GM23338 (cell line): ENCODE results near the gene PYGB. TPM values are rescaled to one million over a fixed set of nuclear protein-coding genes. Genes with fewer than 3 reads are reported as not detected.

ENCODE experiments used
- ATAC-seq: fragments of 200-7000 bp; cut with Tn5 transposase; 3 replicates; pipeline ENCODE4 v1.9.1; 2020
- DNase-seq: peaks from one replicate; pipeline ENCODE4 v3.0.0-alpha.2; 2015; ENCODE audit warnings: low spot score
- H2AFZ ChIP-seq: fragments of 200-600 bp; sonication (generic); 2 replicates; pipeline ENCODE4 v1.8.0; 2016; ENCODE audit warnings: antibody characterized with exemption, mild to moderate bottlenecking, moderate library complexity
- H3F3A ChIP-seq: fragments of 200-600 bp; sonication (generic); replicated peaks from 2 replicates; pipeline ENCODE4 v1.8.0; 2017; ENCODE audit warnings: antibody characterized with exemption, mixed run types, low read depth
- H3K27ac ChIP-seq: fragments of 200-600 bp; sonication (generic); 2 replicates; pipeline ENCODE4 v1.6.1; 2016; ENCODE audit warnings: low read depth
- H3K27me3 ChIP-seq: fragments of 200-600 bp; sonication (generic); 2 replicates; pipeline ENCODE4 v1.8.0; 2016; ENCODE audit warnings: mild to moderate bottlenecking, mixed run types, moderate library complexity; ENCODE audit not compliant: insufficient read depth
- H3K36me3 ChIP-seq: fragments of 200-600 bp; sonication (generic); 2 replicates; pipeline ENCODE4 v1.8.0; 2016; ENCODE audit warnings: mild to moderate bottlenecking; ENCODE audit not compliant: insufficient read depth
- H3K4me1 ChIP-seq: fragments of 200-600 bp; sonication (generic); 2 replicates; pipeline ENCODE4 v1.8.0; 2016; ENCODE audit warnings: mild to moderate bottlenecking, moderate library complexity; ENCODE audit not compliant: insufficient read depth
- H3K4me2 ChIP-seq: fragments of 200-600 bp; sonication (generic); 2 replicates; pipeline ENCODE4 v1.7.1; 2017; ENCODE audit warnings: mixed run types
- H3K4me3 ChIP-seq: fragments of 200-600 bp; sonication (generic); 2 replicates; pipeline ENCODE4 v1.6.1; 2016; ENCODE audit warnings: mixed run types
- H3K79me2 ChIP-seq: fragments of 200-600 bp; sonication (generic); replicated peaks from 2 replicates; pipeline ENCODE4 v1.8.0; 2017; ENCODE audit warnings: mild to moderate bottlenecking; ENCODE audit not compliant: insufficient read depth
- H3K9me2 ChIP-seq: fragments of 200-600 bp; sonication (generic); 2 replicates; pipeline ENCODE4 v1.8.0; 2017; ENCODE audit not compliant: insufficient read depth
- H4K20me1 ChIP-seq: fragments of 200-600 bp; sonication (generic); replicated peaks from 2 replicates; pipeline ENCODE4 v1.8.0; 2017; ENCODE audit warnings: mild to moderate bottlenecking; ENCODE audit not compliant: insufficient read depth
- H3K27ac Mint-ChIP-seq: 2 replicates; pipeline ENCODE4 v1.8.0; 2020; ENCODE audit warnings: inconsistent platforms, mild to moderate bottlenecking, moderate library complexity, mixed read lengths
- H3K27me3 Mint-ChIP-seq: 3 replicates; pipeline ENCODE4 v1.8.0; 2022; ENCODE audit warnings: low read depth, mild to moderate bottlenecking, moderate library complexity, mixed read lengths, inconsistent platforms; ENCODE audit not compliant: insufficient read depth, poor library complexity
- H3K36me3 Mint-ChIP-seq: 3 replicates; pipeline ENCODE4 v1.8.0; 2021; ENCODE audit warnings: low read depth, mild to moderate bottlenecking, inconsistent platforms, moderate library complexity, mixed read lengths
- H3K4me1 Mint-ChIP-seq: 3 replicates; pipeline ENCODE4 v1.8.0; 2020; ENCODE audit warnings: mild to moderate bottlenecking, inconsistent platforms, mixed read lengths
- H3K4me3 Mint-ChIP-seq: 3 replicates; pipeline ENCODE4 v1.8.0; 2021; ENCODE audit warnings: moderate library complexity, mild to moderate bottlenecking, inconsistent platforms, mixed read lengths
- H3K9me3 Mint-ChIP-seq: 3 replicates; pipeline ENCODE4 v1.8.0; 2020; ENCODE audit warnings: moderate library complexity, mild to moderate bottlenecking, inconsistent platforms, mixed read lengths
- EZH2phosphoT487 ChIP-seq: fragments of 200-600 bp; sonication (generic); IDR thresholded peaks from one replicate; pipeline ENCODE4 v1.8.1; 2018; ENCODE audit warnings: antibody characterized with exemption; ENCODE audit not compliant: unreplicated experiment
- JUNB ChIP-seq: IDR thresholded peaks from one replicate; pipeline ENCODE4 v1.6.1; 2016; ENCODE audit warnings: antibody characterized with exemption; ENCODE audit not compliant: unreplicated experiment
- POLR2AphosphoS5 ChIP-seq: IDR thresholded peaks from 2 replicates; pipeline ENCODE4 v1.6.1; 2016; ENCODE audit warnings: antibody characterized with exemption, low read depth
- ZNF114 ChIP-seq: fragments of 250-450 bp; sonication (Bioruptor Pico); IDR thresholded peaks from 2 replicates; pipeline ENCODE4 v1.5.0; 2020; ENCODE audit warnings: mild to moderate bottlenecking, moderate library complexity
- ZNF331 ChIP-seq: fragments of 250-450 bp; sonication (Bioruptor Pico); IDR thresholded peaks from 2 replicates; pipeline ENCODE4 v1.5.0; 2020; ENCODE audit warnings: low read depth, mild to moderate bottlenecking, moderate library complexity
- polyA plus RNA-seq: library from polyadenylated mRNA; unstranded; fragments of >200 nt; fragmentation: Nextera tagmentation; extraction: Ambion mirVana; gene quantifications from 2 replicates; pipeline ENCODE4 v1.2.1, GENCODE V29; 2016
- total RNA-seq: library from RNA; depleted of rRNA; stranded (reverse); fragments of >200 nt; shearing (Covaris generic); gene quantifications from 2 replicates; pipeline ENCODE4 v1.2.3, GENCODE V29; 2014
- TF ChIP-seq, protein P1 (sequence below), 2 experiments: fragments of 200-600 bp in 1 of 2; sonication (generic) in 1 of 2; conservative IDR thresholded peaks; 2 replicates each; pipeline versions ENCODE4 v1.5.1 to v1.6.1; 2016 to 2017; ENCODE audit warnings: antibody characterized with exemption in 2 of 2, low read depth in 2 of 2, mild to moderate bottlenecking in 2 of 2, moderate library complexity in 1 of 2
- TF ChIP-seq, protein P2 (sequence below): IDR thresholded peaks from one replicate; pipeline ENCODE4 v1.6.1; 2018; ENCODE audit warnings: antibody characterized with exemption; ENCODE audit not compliant: unreplicated experiment
- TF ChIP-seq, protein P3 (sequence below): IDR thresholded peaks from 2 replicates; pipeline ENCODE4 v1.6.1; 2016; ENCODE audit warnings: antibody characterized with exemption
- TF ChIP-seq, protein P4 (sequence below): fragments of 250-450 bp; sonication (Bioruptor Pico); IDR thresholded peaks from 2 replicates; pipeline ENCODE4 v1.5.0; 2020; ENCODE audit warnings: mild to moderate bottlenecking, moderate library complexity

Gene PYGB
- total and polyA plus RNA-seq, 2 experiments from 2014 or later, result 15.6 to 64.0 TPM

DNA sequence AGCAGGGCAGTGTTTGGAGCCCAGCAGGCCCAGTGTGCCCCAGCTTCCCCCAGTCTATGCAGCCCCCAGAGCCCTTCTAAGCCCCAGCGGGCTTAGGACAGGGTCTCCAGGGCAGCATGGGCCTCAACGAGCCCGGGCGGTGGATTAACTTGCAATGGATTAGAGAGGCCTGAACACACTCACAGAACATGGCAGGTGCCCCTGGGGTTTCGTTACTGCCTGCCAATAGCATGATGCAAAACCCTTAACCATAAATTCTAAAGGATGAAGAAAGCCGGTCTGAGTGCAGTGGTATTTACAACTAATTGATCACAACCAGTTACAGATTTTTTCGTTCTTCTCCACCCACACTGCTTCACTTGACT is 33.5 kb upstream of the PYGB start (continued):
- TF ChIP-seq, protein P1, sequence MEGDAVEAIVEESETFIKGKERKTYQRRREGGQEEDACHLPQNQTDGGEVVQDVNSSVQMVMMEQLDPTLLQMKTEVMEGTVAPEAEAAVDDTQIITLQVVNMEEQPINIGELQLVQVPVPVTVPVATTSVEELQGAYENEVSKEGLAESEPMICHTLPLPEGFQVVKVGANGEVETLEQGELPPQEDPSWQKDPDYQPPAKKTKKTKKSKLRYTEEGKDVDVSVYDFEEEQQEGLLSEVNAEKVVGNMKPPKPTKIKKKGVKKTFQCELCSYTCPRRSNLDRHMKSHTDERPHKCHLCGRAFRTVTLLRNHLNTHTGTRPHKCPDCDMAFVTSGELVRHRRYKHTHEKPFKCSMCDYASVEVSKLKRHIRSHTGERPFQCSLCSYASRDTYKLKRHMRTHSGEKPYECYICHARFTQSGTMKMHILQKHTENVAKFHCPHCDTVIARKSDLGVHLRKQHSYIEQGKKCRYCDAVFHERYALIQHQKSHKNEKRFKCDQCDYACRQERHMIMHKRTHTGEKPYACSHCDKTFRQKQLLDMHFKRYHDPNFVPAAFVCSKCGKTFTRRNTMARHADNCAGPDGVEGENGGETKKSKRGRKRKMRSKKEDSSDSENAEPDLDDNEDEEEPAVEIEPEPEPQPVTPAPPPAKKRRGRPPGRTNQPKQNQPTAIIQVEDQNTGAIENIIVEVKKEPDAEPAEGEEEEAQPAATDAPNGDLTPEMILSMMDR (conservative IDR thresholded peaks at IDR 0.05; ENCODE audit: low read depth in 2 of 2), result no peak
- TF ChIP-seq, protein P2, sequence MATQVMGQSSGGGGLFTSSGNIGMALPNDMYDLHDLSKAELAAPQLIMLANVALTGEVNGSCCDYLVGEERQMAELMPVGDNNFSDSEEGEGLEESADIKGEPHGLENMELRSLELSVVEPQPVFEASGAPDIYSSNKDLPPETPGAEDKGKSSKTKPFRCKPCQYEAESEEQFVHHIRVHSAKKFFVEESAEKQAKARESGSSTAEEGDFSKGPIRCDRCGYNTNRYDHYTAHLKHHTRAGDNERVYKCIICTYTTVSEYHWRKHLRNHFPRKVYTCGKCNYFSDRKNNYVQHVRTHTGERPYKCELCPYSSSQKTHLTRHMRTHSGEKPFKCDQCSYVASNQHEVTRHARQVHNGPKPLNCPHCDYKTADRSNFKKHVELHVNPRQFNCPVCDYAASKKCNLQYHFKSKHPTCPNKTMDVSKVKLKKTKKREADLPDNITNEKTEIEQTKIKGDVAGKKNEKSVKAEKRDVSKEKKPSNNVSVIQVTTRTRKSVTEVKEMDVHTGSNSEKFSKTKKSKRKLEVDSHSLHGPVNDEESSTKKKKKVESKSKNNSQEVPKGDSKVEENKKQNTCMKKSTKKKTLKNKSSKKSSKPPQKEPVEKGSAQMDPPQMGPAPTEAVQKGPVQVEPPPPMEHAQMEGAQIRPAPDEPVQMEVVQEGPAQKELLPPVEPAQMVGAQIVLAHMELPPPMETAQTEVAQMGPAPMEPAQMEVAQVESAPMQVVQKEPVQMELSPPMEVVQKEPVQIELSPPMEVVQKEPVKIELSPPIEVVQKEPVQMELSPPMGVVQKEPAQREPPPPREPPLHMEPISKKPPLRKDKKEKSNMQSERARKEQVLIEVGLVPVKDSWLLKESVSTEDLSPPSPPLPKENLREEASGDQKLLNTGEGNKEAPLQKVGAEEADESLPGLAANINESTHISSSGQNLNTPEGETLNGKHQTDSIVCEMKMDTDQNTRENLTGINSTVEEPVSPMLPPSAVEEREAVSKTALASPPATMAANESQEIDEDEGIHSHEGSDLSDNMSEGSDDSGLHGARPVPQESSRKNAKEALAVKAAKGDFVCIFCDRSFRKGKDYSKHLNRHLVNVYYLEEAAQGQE, result no peak
- TF ChIP-seq ZNF331, result no peak

DNA sequence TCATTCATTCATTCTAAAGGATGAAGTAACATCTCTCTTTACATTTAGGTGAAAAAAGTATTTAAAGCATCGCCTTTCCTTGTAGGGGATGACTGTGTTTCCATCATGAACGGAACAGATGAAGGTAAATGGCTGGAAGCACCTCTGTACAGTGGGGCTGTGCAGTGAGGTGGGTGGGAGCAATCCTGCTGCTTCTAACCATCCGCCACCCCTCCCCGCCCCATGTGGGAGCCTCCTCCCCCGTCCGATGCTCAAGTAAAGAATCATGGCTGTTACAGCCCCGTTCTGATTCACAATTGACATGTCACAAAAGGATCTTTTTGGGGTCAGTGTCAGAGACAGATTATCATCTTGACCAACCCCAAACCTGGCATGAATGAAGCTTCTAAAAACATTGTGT is 33.1 kb upstream of the PYGB start:
- H3K4me3 Mint-ChIP-seq, result no peak overlapping the region
- peaks cover 2% of the 10 kb centered on the region; the same call in 1 of the 3 replicates for H3K4me1 Mint-ChIP-seq
- peaks cover 4% of the 10 kb centered on the region for H3K27me3 Mint-ChIP-seq
- Histone ChIP-seq H3K9me2 (no peaks in the 10 kb centered on the region), H3K4me1 (no peaks in the 10 kb centered on the region), H3K4me3 (no peak overlapping the region), H3K36me3 (no peaks in the 10 kb centered on the region), H2AFZ (no peak overlapping the region), H3K4me2 (no peak overlapping the region), H3K27ac (no peak overlapping the region), H4K20me1 (peaks cover 5% of the 10 kb centered on the region; the same call in 1 of the 2 replicates), H3K27me3 (no peaks in the 10 kb centered on the region), H3F3A (no peaks in the 10 kb centered on the region), H3K79me2 (no peaks in the 10 kb centered on the region)
- DNase-seq, result no peak
- no peak overlapping the region for H3K27ac Mint-ChIP-seq
- H3K9me3 Mint-ChIP-seq, result no peaks in the 10 kb centered on the region
- no peak for ATAC-seq
- H3K36me3 Mint-ChIP-seq, result peaks cover 10% of the 10 kb centered on the region; the same call in 2 of the 3 replicates
- no peak for TF ChIP-seq ZNF114 (CRISPR knock-in tag)
- TF ChIP-seq, protein P3, sequence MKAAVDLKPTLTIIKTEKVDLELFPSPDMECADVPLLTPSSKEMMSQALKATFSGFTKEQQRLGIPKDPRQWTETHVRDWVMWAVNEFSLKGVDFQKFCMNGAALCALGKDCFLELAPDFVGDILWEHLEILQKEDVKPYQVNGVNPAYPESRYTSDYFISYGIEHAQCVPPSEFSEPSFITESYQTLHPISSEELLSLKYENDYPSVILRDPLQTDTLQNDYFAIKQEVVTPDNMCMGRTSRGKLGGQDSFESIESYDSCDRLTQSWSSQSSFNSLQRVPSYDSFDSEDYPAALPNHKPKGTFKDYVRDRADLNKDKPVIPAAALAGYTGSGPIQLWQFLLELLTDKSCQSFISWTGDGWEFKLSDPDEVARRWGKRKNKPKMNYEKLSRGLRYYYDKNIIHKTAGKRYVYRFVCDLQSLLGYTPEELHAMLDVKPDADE, result no peak
- TF ChIP-seq, protein P4, sequence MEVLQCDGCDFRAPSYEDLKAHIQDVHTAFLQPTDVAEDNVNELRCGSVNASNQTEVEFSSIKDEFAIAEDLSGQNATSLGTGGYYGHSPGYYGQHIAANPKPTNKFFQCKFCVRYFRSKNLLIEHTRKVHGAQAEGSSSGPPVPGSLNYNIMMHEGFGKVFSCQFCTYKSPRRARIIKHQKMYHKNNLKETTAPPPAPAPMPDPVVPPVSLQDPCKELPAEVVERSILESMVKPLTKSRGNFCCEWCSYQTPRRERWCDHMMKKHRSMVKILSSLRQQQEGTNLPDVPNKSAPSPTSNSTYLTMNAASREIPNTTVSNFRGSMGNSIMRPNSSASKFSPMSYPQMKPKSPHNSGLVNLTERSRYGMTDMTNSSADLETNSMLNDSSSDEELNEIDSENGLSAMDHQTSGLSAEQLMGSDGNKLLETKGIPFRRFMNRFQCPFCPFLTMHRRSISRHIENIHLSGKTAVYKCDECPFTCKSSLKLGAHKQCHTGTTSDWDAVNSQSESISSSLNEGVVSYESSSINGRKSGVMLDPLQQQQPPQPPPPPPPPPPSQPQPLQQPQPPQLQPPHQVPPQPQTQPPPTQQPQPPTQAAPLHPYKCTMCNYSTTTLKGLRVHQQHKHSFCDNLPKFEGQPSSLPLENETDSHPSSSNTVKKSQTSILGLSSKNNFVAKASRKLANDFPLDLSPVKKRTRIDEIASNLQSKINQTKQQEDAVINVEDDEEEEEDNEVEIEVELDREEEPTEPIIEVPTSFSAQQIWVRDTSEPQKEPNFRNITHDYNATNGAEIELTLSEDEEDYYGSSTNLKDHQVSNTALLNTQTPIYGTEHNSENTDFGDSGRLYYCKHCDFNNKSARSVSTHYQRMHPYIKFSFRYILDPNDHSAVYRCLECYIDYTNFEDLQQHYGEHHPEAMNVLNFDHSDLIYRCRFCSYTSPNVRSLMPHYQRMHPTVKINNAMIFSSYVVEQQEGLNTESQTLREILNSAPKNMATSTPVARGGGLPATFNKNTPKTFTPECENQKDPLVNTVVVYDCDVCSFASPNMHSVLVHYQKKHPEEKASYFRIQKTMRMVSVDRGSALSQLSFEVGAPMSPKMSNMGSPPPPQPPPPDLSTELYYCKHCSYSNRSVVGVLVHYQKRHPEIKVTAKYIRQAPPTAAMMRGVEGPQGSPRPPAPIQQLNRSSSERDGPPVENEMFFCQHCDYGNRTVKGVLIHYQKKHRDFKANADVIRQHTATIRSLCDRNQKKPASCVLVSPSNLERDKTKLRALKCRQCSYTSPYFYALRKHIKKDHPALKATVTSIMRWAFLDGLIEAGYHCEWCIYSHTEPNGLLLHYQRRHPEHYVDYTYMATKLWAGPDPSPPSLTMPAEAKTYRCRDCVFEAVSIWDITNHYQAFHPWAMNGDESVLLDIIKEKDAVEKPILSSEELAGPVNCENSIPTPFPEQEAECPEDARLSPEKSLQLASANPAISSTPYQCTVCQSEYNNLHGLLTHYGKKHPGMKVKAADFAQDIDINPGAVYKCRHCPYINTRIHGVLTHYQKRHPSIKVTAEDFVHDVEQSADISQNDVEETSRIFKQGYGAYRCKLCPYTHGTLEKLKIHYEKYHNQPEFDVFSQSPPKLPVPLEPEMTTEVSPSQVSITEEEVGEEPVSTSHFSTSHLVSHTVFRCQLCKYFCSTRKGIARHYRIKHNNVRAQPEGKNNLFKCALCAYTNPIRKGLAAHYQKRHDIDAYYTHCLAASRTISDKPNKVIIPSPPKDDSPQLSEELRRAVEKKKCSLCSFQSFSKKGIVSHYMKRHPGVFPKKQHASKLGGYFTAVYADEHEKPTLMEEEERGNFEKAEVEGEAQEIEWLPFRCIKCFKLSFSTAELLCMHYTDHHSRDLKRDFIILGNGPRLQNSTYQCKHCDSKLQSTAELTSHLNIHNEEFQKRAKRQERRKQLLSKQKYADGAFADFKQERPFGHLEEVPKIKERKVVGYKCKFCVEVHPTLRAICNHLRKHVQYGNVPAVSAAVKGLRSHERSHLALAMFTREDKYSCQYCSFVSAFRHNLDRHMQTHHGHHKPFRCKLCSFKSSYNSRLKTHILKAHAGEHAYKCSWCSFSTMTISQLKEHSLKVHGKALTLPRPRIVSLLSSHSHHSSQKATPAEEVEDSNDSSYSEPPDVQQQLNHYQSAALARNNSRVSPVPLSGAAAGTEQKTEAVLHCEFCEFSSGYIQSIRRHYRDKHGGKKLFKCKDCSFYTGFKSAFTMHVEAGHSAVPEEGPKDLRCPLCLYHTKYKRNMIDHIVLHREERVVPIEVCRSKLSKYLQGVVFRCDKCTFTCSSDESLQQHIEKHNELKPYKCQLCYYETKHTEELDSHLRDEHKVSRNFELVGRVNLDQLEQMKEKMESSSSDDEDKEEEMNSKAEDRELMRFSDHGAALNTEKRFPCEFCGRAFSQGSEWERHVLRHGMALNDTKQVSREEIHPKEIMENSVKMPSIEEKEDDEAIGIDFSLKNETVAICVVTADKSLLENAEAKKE, result no peak
- TF ChIP-seq, protein P2, result no peak
- no peak for TF ChIP-seq EZH2phosphoT487
- TF ChIP-seq POLR2AphosphoS5, result no peak
- TF ChIP-seq JUNB, result no peak
